HEK293T (cell line): ENCODE data around the gene KMT2B.

Source experiments
- BHLHE40 ChIP-seq: fragments of 450-650 bp; IDR thresholded peaks from 2 replicates; pipeline ENCODE4 v1.6.1; 2016; ENCODE audit warnings: mild to moderate bottlenecking, moderate library complexity, borderline replicate concordance
- CTBP1 ChIP-seq: fragments of 450-650 bp; IDR thresholded peaks from 2 replicates; pipeline ENCODE4 v1.6.1; 2016; ENCODE audit warnings: borderline replicate concordance
- ELF4 ChIP-seq: fragments of 450-650 bp; IDR thresholded peaks from 2 replicates; pipeline ENCODE4 v1.6.1; 2017; ENCODE audit warnings: antibody characterized with exemption
- FOXA1 ChIP-seq: fragments of 450-650 bp; IDR thresholded peaks from 2 replicates; pipeline ENCODE4 v1.6.1; 2016; ENCODE audit warnings: mild to moderate bottlenecking
- FOXK2 ChIP-seq: fragments of 450-650 bp; IDR thresholded peaks from 2 replicates; pipeline ENCODE4 v1.6.1; 2016; ENCODE audit warnings: mild to moderate bottlenecking
- FOXM1 ChIP-seq: fragments of 450-650 bp; IDR thresholded peaks from 2 replicates; pipeline ENCODE4 v1.6.1; 2017; ENCODE audit warnings: mild to moderate bottlenecking, borderline replicate concordance
- HDGF ChIP-seq: fragments of 450-650 bp; IDR thresholded peaks from 2 replicates; pipeline ENCODE4 v1.6.1; 2017; ENCODE audit warnings: antibody characterized with exemption, borderline replicate concordance
- L3MBTL2 ChIP-seq: fragments of 450-650 bp; conservative IDR thresholded peaks from 2 replicates; pipeline ENCODE4 v1.6.1; 2016; ENCODE audit warnings: mild to moderate bottlenecking
- NFRKB ChIP-seq: fragments of 450-650 bp; IDR thresholded peaks from 2 replicates; pipeline ENCODE4 v1.6.1; 2016; ENCODE audit warnings: mild to moderate bottlenecking, moderate library complexity
- SP1 ChIP-seq: fragments of 450-650 bp; IDR thresholded peaks from 2 replicates; pipeline ENCODE4 v1.6.1; 2017
- SUZ12 ChIP-seq: fragments of 450-650 bp; IDR thresholded peaks from 2 replicates; pipeline ENCODE4 v1.6.1; 2016; ENCODE audit warnings: mild to moderate bottlenecking
- TARDBP ChIP-seq: fragments of 450-650 bp; IDR thresholded peaks from 2 replicates; pipeline ENCODE4 v1.6.1; 2016
- ZNF384 ChIP-seq: fragments of 450-650 bp; IDR thresholded peaks from 2 replicates; pipeline ENCODE4 v1.6.1; 2016

- TF ChIP-seq CTBP1, result no peak
- TF ChIP-seq SP1, result no peak
- TF ChIP-seq HDGF, result no peak
- TF ChIP-seq SUZ12, result no peak
- TF ChIP-seq L3MBTL2, result no peak
- no peak for TF ChIP-seq TARDBP
- TF ChIP-seq NFRKB, result no peak
- TF ChIP-seq FOXK2, result no peak
- no peak for TF ChIP-seq BHLHE40
- no peak for TF ChIP-seq FOXM1
- no peak for TF ChIP-seq FOXA1
- no peak for TF ChIP-seq ZNF384
- TF ChIP-seq ELF4, result no peak
Measured at GRCh38 chr19:35692010-35692409, 25.8 kb upstream of the KMT2B start.
